Jurkat, Clone E6-1 (cell line): Measurements from ENCODE around the gene PBOV1. TPM values are rescaled to one million over a fixed set of nuclear protein-coding genes. Genes with fewer than 3 reads are reported as not detected.

Experiments
- DNase-seq: peaks from one replicate; pipeline ENCODE4 v3.0.0-alpha.2; 2011; ENCODE audit warnings: low read depth, low spot score
- H3K4me3 ChIP-seq: 2 replicates; pipeline ENCODE4 v1.5.1; 2011; ENCODE audit warnings: mild to moderate bottlenecking, low read length, control low read depth, moderate library complexity
- polyA plus RNA-seq: library from polyadenylated mRNA; unstranded; fragments of >200 nt; gene quantifications from one replicate; pipeline ENCODE4 v1.2.1, GENCODE V29; 2012; ENCODE audit warnings: missing spikeins; ENCODE audit not compliant: insufficient read length, insufficient read depth

PBOV1 gene
- polyA plus RNA-seq, result not detected

GRCh38 chr6:138218449-138218848, at the start of gene PBOV1:
Gene PBOV1 (minus strand): TSS chr6:138218491. CDS start chr6:138218395, 96 bp downstream.
- H3K4me3 ChIP-seq, result no peak within 1 kb of the TSS
- DNase-seq, result no peak

- no peak for DNase-seq
- no peak overlapping the region for H3K4me3 ChIP-seq
Observed at GRCh38 chr6:138266095-138266494, 47.8 kb upstream of the PBOV1 start.

DNA sequence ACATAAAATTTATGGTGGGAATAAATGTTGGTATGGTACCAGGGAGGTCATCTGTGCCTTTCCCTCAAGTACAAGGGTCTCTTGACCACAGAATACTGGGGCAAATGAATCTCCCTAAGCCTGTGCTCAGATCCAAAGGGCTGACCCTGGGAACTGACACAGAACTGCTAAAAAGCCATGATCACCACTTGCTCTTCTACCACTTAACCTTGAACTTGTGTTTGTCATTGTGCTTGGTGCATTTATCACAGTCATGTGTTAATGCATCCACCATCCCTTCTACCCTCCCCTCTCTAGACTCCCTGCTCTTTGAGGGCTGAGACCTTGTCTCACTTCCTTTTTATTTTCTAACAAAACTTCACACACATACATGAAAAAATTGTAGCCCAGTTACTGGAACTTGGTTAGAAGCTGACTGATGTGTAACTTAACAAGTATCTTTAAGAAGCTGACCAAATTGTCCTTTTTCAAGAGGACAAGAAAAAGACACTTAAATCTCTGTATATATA, 46.1 kb upstream of the PBOV1 start:
- H3K4me3 ChIP-seq, result no peak overlapping the region
- no peak for DNase-seq

GRCh38 chr6:138263963-138264362, 45.7 kb upstream of the PBOV1 start:
- no peak overlapping the region for H3K4me3 ChIP-seq
- DNase-seq, result no peak

DNA sequence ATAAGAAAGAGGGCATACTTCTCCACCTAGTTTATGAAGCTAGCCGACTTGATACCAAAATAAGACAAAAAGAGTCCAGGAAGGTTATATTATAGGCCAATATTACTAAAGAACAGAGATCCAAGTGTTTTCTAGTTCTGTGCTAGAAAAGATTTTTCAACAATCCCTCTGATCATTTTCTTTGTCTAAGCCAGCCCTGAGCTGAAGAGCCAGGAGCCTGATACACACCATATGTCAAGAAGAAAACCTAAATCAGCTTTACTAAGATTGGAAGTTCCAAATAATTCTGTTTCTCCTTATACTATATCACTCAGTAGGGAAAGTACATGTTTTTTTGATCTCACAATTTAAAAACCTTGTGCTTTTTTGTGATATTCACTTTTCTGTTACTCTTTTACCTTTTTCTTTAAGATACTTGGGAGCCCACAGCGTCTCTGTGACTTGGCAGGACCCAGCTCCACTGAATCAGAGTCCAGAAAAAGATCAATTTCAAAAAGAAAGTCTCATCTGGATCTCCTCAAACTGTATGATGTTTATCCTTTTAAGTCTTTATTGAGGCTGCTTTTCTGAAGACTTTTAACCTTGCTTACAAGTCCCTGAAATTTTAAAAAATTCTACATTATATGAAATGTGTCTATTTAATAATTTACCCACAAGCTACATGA, 43.0 kb upstream of the PBOV1 start:
- H3K4me3 ChIP-seq, result no peak overlapping the region
- DNase-seq, result no peak

GRCh38 chr6:138258991-138259390, 40.7 kb upstream of the PBOV1 start:
- H3K4me3 ChIP-seq, result no peak overlapping the region
- DNase-seq, result no peak

GRCh38 chr6:138258197-138258596, 39.9 kb upstream of the PBOV1 start:
- DNase-seq, result no peak
- no peak overlapping the region for H3K4me3 ChIP-seq

- no peak for DNase-seq
- H3K4me3 ChIP-seq, result no peak overlapping the region
Observed at GRCh38 chr6:138257638-138258040, 39.3 kb upstream of the PBOV1 start.

- no peak for DNase-seq
- no peak overlapping the region for H3K4me3 ChIP-seq
Observed at GRCh38 chr6:138255443-138255842, 37.2 kb upstream of the PBOV1 start.

GRCh38 chr6:138253731-138254130, 35.4 kb upstream of the PBOV1 start:
- no peak for DNase-seq
- H3K4me3 ChIP-seq, result no peak overlapping the region

GRCh38 chr6:138250513-138251247, 32.4 kb upstream of the PBOV1 start:
- DNase-seq, result no peak
- no peak overlapping the region for H3K4me3 ChIP-seq

- no peak overlapping the region for H3K4me3 ChIP-seq
- DNase-seq, result no peak
Observed at GRCh38 chr6:138250053-138250452, 31.8 kb upstream of the PBOV1 start.

GRCh38 chr6:138248878-138249277, 30.6 kb upstream of the PBOV1 start:
- DNase-seq, result no peak
- no peak overlapping the region for H3K4me3 ChIP-seq

DNA sequence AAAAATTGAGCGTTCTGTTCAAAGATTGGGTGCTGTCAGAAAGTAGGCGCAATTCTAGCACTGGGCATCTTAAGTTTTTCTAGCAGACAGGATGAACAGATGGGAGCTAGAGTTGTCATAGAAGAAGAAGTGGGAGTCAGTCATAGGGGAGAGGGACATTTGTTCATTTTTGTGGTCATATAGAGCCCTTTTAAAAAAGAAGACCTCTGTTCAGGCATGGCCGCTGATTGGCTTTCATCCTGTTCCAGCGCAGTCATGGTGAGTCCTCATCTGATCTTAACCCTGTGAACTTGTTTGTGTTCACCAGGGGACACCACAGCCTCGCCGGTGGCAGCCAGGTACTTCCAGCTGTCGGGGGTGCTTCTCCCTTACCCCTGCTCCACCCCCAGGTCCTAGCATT, 29.7 kb upstream of the PBOV1 start:
- no peak overlapping the region for H3K4me3 ChIP-seq
- no peak for DNase-seq

- H3K4me3 ChIP-seq, result no peak overlapping the region
- no peak for DNase-seq
Observed at GRCh38 chr6:138246650-138247440, 28.6 kb upstream of the PBOV1 start.

DNA sequence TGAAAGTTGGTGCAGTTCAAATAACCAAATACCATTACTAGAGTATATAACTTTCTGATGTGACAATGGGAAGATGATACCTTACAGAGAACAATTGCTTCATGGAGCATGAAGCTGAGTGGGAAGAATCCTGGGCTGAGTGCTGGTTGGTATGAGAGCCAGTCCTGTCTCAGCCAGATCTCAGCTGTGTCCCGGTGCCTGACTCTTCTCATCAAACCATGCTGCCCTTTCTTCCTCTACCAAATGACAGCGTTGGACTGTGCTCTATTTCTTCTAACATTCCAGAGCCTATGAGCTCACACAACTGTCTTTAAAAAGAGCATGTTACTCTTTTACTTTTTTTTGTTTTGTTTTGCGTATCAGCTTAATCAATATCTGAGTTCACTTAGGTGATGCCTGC, 27.5 kb upstream of the PBOV1 start:
- no peak overlapping the region for H3K4me3 ChIP-seq
- DNase-seq, result no peak

- no peak for DNase-seq
- no peak overlapping the region for H3K4me3 ChIP-seq
Observed at GRCh38 chr6:138242987-138243592, 24.8 kb upstream of the PBOV1 start.

DNA sequence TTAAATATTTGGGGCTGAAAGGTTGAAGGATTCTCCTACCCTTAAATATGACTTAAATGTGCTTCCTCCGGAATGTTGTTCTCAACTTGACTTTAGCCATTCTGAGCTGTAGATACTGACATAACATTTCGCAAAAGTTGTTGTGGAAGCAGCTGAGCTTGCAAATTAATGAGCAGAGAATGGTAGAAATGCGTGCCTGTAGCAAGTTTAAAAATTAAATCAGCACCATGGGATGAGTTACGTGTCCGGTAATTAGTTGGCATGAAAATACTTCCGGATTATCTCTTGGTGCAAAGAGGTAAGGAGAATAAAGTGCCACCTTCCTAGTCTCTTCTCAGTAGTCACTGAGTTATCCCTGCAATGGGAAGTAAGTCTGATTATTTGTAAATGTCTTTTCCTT, 23.6 kb upstream of the PBOV1 start:
- no peak overlapping the region for H3K4me3 ChIP-seq
- DNase-seq, result no peak

- no peak for DNase-seq
- no peak overlapping the region for H3K4me3 ChIP-seq
Observed at GRCh38 chr6:138241381-138241780, 23.1 kb upstream of the PBOV1 start.
